Measurements from ENCODE around the gene ITIH5.

GRCh38 chr10:7538970-7539654 lies 127.7 kb downstream of the ITIH5 start:
- TF ChIP-seq CTCF (IDR thresholded peaks at IDR 0.05) (no peak), POLR2AphosphoS5 (IDR thresholded peaks at IDR 0.05) (no peak), EP300 (IDR thresholded peaks at IDR 0.05) (no peak)
